Neutrophil (primary cell): Measurements from ENCODE around the gene PROM1.

Source experiments
- H3K27ac ChIP-seq: fragments of 200-600 bp; sonication (generic); 2 replicates; pipeline ENCODE4 v1.5.1; 2016; ENCODE audit warnings: mild to moderate bottlenecking, moderate library complexity
- H3K27me3 ChIP-seq: fragments of 200-600 bp; sonication (generic); 2 replicates; pipeline ENCODE4 v1.6.0; 2016; ENCODE audit warnings: mild to moderate bottlenecking
- H3K36me3 ChIP-seq: fragments of 200-600 bp; sonication (generic); 2 replicates; pipeline ENCODE4 v1.5.1; 2017
- H3K4me1 ChIP-seq, 2 experiments: fragments of 200-600 bp in 1 of 2; sonication (generic) in 1 of 2; 1 replicate in 1 of 2; 2 replicates in 1 of 2; pipeline versions ENCODE4 v1.5.1 to v1.6.1; 2013 to 2016; ENCODE audit warnings: low read depth in 1 of 2, low read length in 1 of 2, mild to moderate bottlenecking in 1 of 2, moderate library complexity in 1 of 2; ENCODE audit not compliant: control insufficient read depth in 1 of 2, insufficient read depth in 1 of 2
- H3K4me3 ChIP-seq, 2 experiments: fragments of 200-600 bp in 1 of 2; sonication (generic) in 1 of 2; 1 replicate in 1 of 2; 2 replicates in 1 of 2; pipeline ENCODE4 v1.5.1; 2013 to 2016; ENCODE audit warnings: low read depth in 1 of 2, low read length in 1 of 2, mild to moderate bottlenecking in 1 of 2, moderate library complexity in 1 of 2
- H3K9me3 ChIP-seq: fragments of 200-600 bp; sonication (generic); 2 replicates; pipeline ENCODE4 v1.5.1; 2016
- TF ChIP-seq, protein P1 (sequence below): fragments of 200-600 bp; sonication (generic); IDR thresholded peaks from 2 replicates; pipeline ENCODE4 v1.5.1; 2016; ENCODE audit warnings: antibody characterized with exemption

PROM1 gene

GRCh38 chr4:16055471-16055870 lies 28.4 kb downstream of the PROM1 start:
- Histone ChIP-seq H3K9me3 (no peaks in the 10 kb centered on the region), H3K4me1 (peaks cover 8 to 12% of the 10 kb centered on the region in 2 experiments), H3K27me3 (no peaks in the 10 kb centered on the region), H3K36me3 (no peaks in the 10 kb centered on the region), H3K27ac (no peak overlapping the region), H3K4me3 (no peak overlapping the region)
- TF ChIP-seq, protein P1, sequence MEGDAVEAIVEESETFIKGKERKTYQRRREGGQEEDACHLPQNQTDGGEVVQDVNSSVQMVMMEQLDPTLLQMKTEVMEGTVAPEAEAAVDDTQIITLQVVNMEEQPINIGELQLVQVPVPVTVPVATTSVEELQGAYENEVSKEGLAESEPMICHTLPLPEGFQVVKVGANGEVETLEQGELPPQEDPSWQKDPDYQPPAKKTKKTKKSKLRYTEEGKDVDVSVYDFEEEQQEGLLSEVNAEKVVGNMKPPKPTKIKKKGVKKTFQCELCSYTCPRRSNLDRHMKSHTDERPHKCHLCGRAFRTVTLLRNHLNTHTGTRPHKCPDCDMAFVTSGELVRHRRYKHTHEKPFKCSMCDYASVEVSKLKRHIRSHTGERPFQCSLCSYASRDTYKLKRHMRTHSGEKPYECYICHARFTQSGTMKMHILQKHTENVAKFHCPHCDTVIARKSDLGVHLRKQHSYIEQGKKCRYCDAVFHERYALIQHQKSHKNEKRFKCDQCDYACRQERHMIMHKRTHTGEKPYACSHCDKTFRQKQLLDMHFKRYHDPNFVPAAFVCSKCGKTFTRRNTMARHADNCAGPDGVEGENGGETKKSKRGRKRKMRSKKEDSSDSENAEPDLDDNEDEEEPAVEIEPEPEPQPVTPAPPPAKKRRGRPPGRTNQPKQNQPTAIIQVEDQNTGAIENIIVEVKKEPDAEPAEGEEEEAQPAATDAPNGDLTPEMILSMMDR, result no peak

GRCh38 chr4:16052939-16053338 lies 30.9 kb downstream of the PROM1 start:
- no peak overlapping the region for H3K27ac ChIP-seq
- no peaks in the 10 kb centered on the region for H3K27me3 ChIP-seq
- H3K9me3 ChIP-seq, result no peaks in the 10 kb centered on the region
- no peak overlapping the region for H3K4me3 ChIP-seq
- H3K36me3 ChIP-seq, result no peaks in the 10 kb centered on the region
- TF ChIP-seq, protein P1, result no peak
- peaks cover 8 to 12% of the 10 kb centered on the region in 2 experiments for H3K4me1 ChIP-seq

DNA sequence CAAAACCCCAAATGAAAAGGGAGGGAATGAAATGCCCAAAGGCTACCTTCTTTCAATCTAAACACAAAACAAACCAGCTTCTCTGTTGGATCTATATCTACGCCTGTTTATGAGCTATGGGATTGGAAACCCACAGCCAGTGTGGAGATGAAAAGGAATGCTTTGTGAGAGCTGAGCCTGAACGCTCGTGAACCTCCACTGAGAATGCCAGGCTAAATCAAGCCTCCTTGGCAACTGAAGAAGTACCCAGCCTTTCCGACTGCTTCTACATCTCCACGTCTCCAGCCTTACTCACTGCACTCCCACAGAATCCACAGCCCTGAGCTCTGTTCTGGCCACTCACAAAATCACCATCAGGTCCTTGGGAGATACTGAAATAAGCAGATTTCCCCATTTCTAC lies 31.8 kb downstream of the PROM1 start:
- no peaks in the 10 kb centered on the region for H3K27me3 ChIP-seq
- no peaks in the 10 kb centered on the region for H3K9me3 ChIP-seq
- no peaks in the 10 kb centered on the region for H3K36me3 ChIP-seq
- no peak overlapping the region for H3K4me3 ChIP-seq
- TF ChIP-seq, protein P1, result no peak
- H3K27ac ChIP-seq, result no peak overlapping the region
- H3K4me1 ChIP-seq, result peaks cover 8 to 12% of the 10 kb centered on the region in 2 experiments

DNA sequence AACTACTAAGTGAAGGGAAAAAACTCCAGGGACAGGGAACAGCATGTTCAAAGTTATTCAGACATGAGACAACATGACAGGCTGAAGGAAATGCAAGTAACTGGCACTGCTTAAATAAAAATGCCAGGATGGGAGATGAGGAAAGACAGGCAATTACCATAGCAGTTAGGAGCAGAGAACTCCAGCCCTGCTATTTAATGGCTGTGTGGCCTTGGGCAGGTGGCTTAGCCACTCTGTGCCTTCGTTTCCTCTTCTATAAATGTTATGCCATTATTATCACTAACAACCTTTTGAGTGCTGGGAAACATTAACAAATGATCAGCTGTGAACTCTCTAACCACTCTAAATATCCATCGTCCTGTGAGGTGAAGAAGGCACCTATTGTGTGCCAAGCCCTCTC lies 32.7 kb downstream of the PROM1 start:
- Histone ChIP-seq H3K27me3 (no peaks in the 10 kb centered on the region), H3K9me3 (no peaks in the 10 kb centered on the region)
- TF ChIP-seq, protein P1, result no peak

DNA sequence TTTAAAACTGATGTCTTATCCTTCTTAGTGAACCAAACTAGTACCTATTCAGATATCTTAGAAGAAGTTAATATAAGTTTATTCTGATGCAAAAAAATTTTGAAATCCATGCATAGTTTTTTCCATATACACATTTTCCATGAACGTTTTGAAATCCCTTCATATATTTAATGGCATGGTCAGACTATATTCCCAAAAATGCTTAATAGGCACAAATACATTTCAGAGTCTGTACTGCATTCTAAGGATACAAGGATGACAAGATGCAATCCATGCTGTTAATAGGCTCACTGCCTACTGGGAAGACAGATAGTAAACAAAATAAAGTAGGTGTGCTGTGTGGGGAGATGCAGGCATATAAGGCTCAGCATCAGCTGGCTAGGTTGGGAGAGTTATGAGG lies 33.2 kb downstream of the PROM1 start:
- Histone ChIP-seq H3K36me3 (no peaks in the 10 kb centered on the region), H3K4me3 (no peak overlapping the region), H3K9me3 (no peaks in the 10 kb centered on the region), H3K4me1 (peaks cover 2 to 5% of the 10 kb centered on the region in 2 experiments), H3K27ac (no peak overlapping the region), H3K27me3 (no peaks in the 10 kb centered on the region)
- TF ChIP-seq, protein P1, result no peak

More for the DNA sequence above, 32.7 kb downstream of the PROM1 start:
- H3K4me3 ChIP-seq, result no peak overlapping the region
- H3K4me1 ChIP-seq, result peaks cover 6 to 9% of the 10 kb centered on the region in 2 experiments
- no peaks in the 10 kb centered on the region for H3K36me3 ChIP-seq
- H3K27ac ChIP-seq, result no peak overlapping the region
